CD14-positive monocyte (primary cell): Measurements from ENCODE around the gene SLC7A5. TPM values are rescaled to one million over a fixed set of nuclear protein-coding genes. Genes with fewer than 3 reads are reported as not detected.

Experiments used
- DNase-seq, 3 donors: peaks; one replicate each; pipeline ENCODE4 v3.0.0-alpha.2; 2011 to 2022
- H2AFZ ChIP-seq: 2 replicates; pipeline ENCODE4 v1.6.0; 2012; ENCODE audit warnings: mild to moderate bottlenecking, low read depth, low read length, inconsistent platforms; ENCODE audit not compliant: insufficient read depth, poor library complexity, severe bottlenecking
- H3K27ac ChIP-seq, 2 donors: 1 replicate in 1 of 2; 2 replicates in 1 of 2; pipeline ENCODE4 v1.5.1; 2012 to 2013; ENCODE audit warnings: low read length in 2 of 2, control low read depth in 1 of 2, inconsistent platforms in 1 of 2, low read depth in 1 of 2, mild to moderate bottlenecking in 1 of 2
- H3K27me3 ChIP-seq, 2 donors: one replicate each; pipeline versions ENCODE4 v1.6.0 to v1.6.1; 2011 to 2013; ENCODE audit warnings: low read length in 2 of 2; ENCODE audit not compliant: control insufficient read depth in 2 of 2, insufficient read depth in 2 of 2
- H3K36me3 ChIP-seq, 2 donors: replicated peaks in 1 of 2; 1 replicate in 1 of 2; 2 replicates in 1 of 2; pipeline versions ENCODE4 v1.5.1 to v1.6.1; 2012 to 2013; ENCODE audit warnings: low read length in 2 of 2, control low read depth in 1 of 2, inconsistent platforms in 1 of 2, mild to moderate bottlenecking in 1 of 2; ENCODE audit not compliant: insufficient read depth in 2 of 2, control insufficient read depth in 1 of 2
- H3K4me1 ChIP-seq, 2 donors: 1 replicate in 1 of 2; 2 replicates in 1 of 2; pipeline versions ENCODE4 v1.5.1 to v1.6.1; 2012 to 2013; ENCODE audit warnings: low read length in 2 of 2, control low read depth in 1 of 2, inconsistent platforms in 1 of 2, mild to moderate bottlenecking in 1 of 2, moderate library complexity in 1 of 2; ENCODE audit not compliant: insufficient read depth in 2 of 2, control insufficient read depth in 1 of 2
- H3K4me2 ChIP-seq: replicated peaks from 2 replicates; pipeline ENCODE3; 2012; ENCODE audit warnings: low read length, moderate library complexity, mild to moderate bottlenecking; ENCODE audit not compliant: poor library complexity, severe bottlenecking; ENCODE audit errors: extremely low read depth
- H3K4me3 ChIP-seq, 3 experiments: fragments of 200-600 bp in 1 of 3; sonication (generic) in 1 of 3; replicated peaks in 1 of 3; 1 replicate in 2 of 3; 2 replicates in 1 of 3; pipeline ENCODE4 v1.5.1; 2011 to 2013; ENCODE audit warnings: low read length in 3 of 3, mild to moderate bottlenecking in 3 of 3, control low read depth in 2 of 3, low read depth in 2 of 3, inconsistent platforms in 1 of 3, moderate library complexity in 1 of 3
- H3K79me2 ChIP-seq: 2 replicates; pipeline ENCODE4 v1.6.0; 2012; ENCODE audit warnings: mild to moderate bottlenecking, control low read depth, inconsistent platforms, low read length, moderate library complexity; ENCODE audit not compliant: insufficient read depth
- H3K9ac ChIP-seq: 2 replicates; pipeline ENCODE4 v1.6.0; 2017; ENCODE audit warnings: low read length, mild to moderate bottlenecking; ENCODE audit not compliant: insufficient read depth, poor library complexity, severe bottlenecking
- H3K9me3 ChIP-seq, 2 donors: replicated peaks in 1 of 2; 1 replicate in 1 of 2; 2 replicates in 1 of 2; pipeline versions ENCODE4 v1.5.1 to v1.6.1; 2012 to 2013; ENCODE audit warnings: low read length in 2 of 2, control low read depth in 1 of 2; ENCODE audit not compliant: control insufficient read depth in 1 of 2, insufficient read depth in 1 of 2
- H4K20me1 ChIP-seq: 2 replicates; pipeline ENCODE4 v1.6.0; 2012; ENCODE audit warnings: mild to moderate bottlenecking, low read length, control low read depth, moderate library complexity; ENCODE audit not compliant: insufficient read depth
- H3K27ac Mint-ChIP-seq, 7 donors: one replicate each; pipeline ENCODE4 v1.8.0; 2020; ENCODE audit warnings: mild to moderate bottlenecking in 7 of 7, mixed read lengths in 7 of 7, moderate library complexity in 6 of 7, inconsistent platforms in 2 of 7
- H3K27me3 Mint-ChIP-seq, 3 donors: one replicate each; pipeline ENCODE4 v1.8.0; 2021 to 2022; ENCODE audit warnings: low read depth in 3 of 3, mild to moderate bottlenecking in 3 of 3, mixed read lengths in 3 of 3, moderate library complexity in 3 of 3, inconsistent platforms in 1 of 3
- H3K36me3 Mint-ChIP-seq, 2 donors: one replicate each; pipeline ENCODE4 v1.8.0; 2020; ENCODE audit warnings: mixed read lengths in 2 of 2, inconsistent platforms in 1 of 2, mild to moderate bottlenecking in 1 of 2
- H3K4me1 Mint-ChIP-seq: one replicate; pipeline ENCODE4 v1.8.0; 2020; ENCODE audit warnings: mild to moderate bottlenecking, mixed read lengths
- H3K4me3 Mint-ChIP-seq, 2 donors: one replicate each; pipeline ENCODE4 v1.8.0; 2020; ENCODE audit warnings: mild to moderate bottlenecking in 2 of 2, mixed read lengths in 2 of 2, moderate library complexity in 1 of 2
- H3K9me3 Mint-ChIP-seq, 7 donors: one replicate each; pipeline ENCODE4 v1.8.0; 2020 to 2022; ENCODE audit warnings: mixed read lengths in 7 of 7, mild to moderate bottlenecking in 6 of 7, moderate library complexity in 6 of 7, inconsistent platforms in 2 of 7
- CTCF ChIP-seq: fragments of 200-600 bp; IDR thresholded peaks from one replicate; pipeline ENCODE4 v1.8.0; 2022; ENCODE audit warnings: antibody characterized with exemption, mild to moderate bottlenecking
- WGBS: methylation state at CpG from one replicate; pipeline ENCODE4 v1.1.5; 2013; ENCODE audit warnings: missing lambda C conversion rate; ENCODE audit not compliant: insufficient coverage; 5-methylcytosine and 5-hydroxymethylcytosine counted together
- intact Hi-C, 2 donors: fragments of 100-400 bp; cut with micrococcal nuclease; formaldehyde crosslinking; loops; one replicate each; pipeline versions ENCODE4 v1.15.0 to v1.15.1; 2023
- polyA plus RNA-seq, 3 donors: library from polyadenylated mRNA; depleted of rRNA in 1 of 3; unstranded in 2 of 3; stranded (reverse) in 1 of 3; fragments of 300-500 nt in 2 of 3; fragments of >200 nt in 1 of 3; fragmentation: Illumina TruSeq in 2 of 3; gene quantifications; 1 replicate in 2 of 3; 2 replicates in 1 of 3; pipeline ENCODE4 v1.2.3, GENCODE V29; 2012 to 2021

SLC7A5 gene
- polyA plus RNA-seq, 3 donors, result 0.40 to 5.8 (median 1.1) TPM

- Histone ChIP-seq H3K9ac (no peak overlapping the region), H3K27ac (no peak overlapping the region), H3K9me3 (no peaks in the 10 kb centered on the region), H3K4me1 (peaks cover 4 to 6% of the 10 kb centered on the region in 2 donors), H3K4me2 (no peak overlapping the region), H4K20me1 (no peaks in the 10 kb centered on the region), H3K4me3 (no peak overlapping the region), H3K27me3 (no peaks in the 10 kb centered on the region), H3K79me2 (no peaks in the 10 kb centered on the region), H2AFZ (no peak overlapping the region), H3K36me3 (peaks cover 0 to 2% of the 10 kb centered on the region in 2 donors)
- no peak for TF ChIP-seq CTCF
- Mint-ChIP-seq H3K4me1 (peaks cover 6% of the 10 kb centered on the region), H3K9me3 (no peaks in the 10 kb centered on the region), H3K27ac (no peak overlapping the region), H3K36me3 (peaks cover 14% of the 10 kb centered on the region in 2 donors), H3K27me3 (peaks cover 0 to 5% (median 1%) of the 10 kb centered on the region in 3 donors), H3K4me3 (no peak overlapping the region)
- no peak for DNase-seq
- no CpG with 5 or more reads among the region's 13 CpGs for WGBS
- intact Hi-C loops, result no loop called here
Measured at GRCh38 chr16:87829622-87829980, 39.7 kb downstream of the SLC7A5 start.

- no peak overlapping the region for H3K27ac Mint-ChIP-seq
- 98% methylated on average over 12 of the region's 16 CpGs for WGBS
- no peaks in the 10 kb centered on the region for H3K36me3 ChIP-seq
- no peak overlapping the region for H3K4me3 Mint-ChIP-seq
- no peaks in the 10 kb centered on the region for H3K9me3 ChIP-seq
- DNase-seq, result no peak
- H3K4me2 ChIP-seq, result no peak overlapping the region
- H3K9me3 Mint-ChIP-seq, result no peaks in the 10 kb centered on the region
- H3K27ac ChIP-seq, result no peak overlapping the region
- H3K9ac ChIP-seq, result no peak overlapping the region
- no peaks in the 10 kb centered on the region for H3K27me3 ChIP-seq
- no peaks in the 10 kb centered on the region for H3K79me2 ChIP-seq
- no peak overlapping the region for H2AFZ ChIP-seq
- TF ChIP-seq CTCF, result no peak
- no peaks in the 10 kb centered on the region for H4K20me1 ChIP-seq
- peaks cover 4 to 6% of the 10 kb centered on the region in 2 donors for H3K4me1 ChIP-seq
- intact Hi-C loops, result no loop called here
- peaks cover 12% of the 10 kb centered on the region in 2 donors for H3K36me3 Mint-ChIP-seq
- peaks cover 0 to 6% (median 1%) of the 10 kb centered on the region in 3 donors for H3K27me3 Mint-ChIP-seq
- no peak overlapping the region for H3K4me3 ChIP-seq
- peaks cover 6% of the 10 kb centered on the region for H3K4me1 Mint-ChIP-seq
Measured at GRCh38 chr16:87828907-87829621, 40.2 kb downstream of the SLC7A5 start.
